Activated CD8-positive, alpha-beta memory T cell treated with anti-CD3 and anti-CD28 coated beads for 4 hours (primary cell): ENCODE measurements around the gene ITGA3.

Experiments used
- DNase-seq, 2 donors: peaks; one replicate each; pipeline ENCODE4 v3.0.0-alpha.2; 2020; ENCODE audit warnings: low read depth in 2 of 2

Gene ITGA3

GRCh38 chr17:50070908-50071680 is 15.2 kb downstream of the ITGA3 start:
- DNase-seq, result no peak

- DNase-seq, result no peak
Observed at GRCh38 chr17:50071692-50072091, 15.8 kb downstream of the ITGA3 start.

- no peak for DNase-seq
Observed at GRCh38 chr17:50072130-50072529, 16.2 kb downstream of the ITGA3 start.

- DNase-seq, result no peak
Observed at GRCh38 chr17:50072925-50073324, 17.0 kb downstream of the ITGA3 start.

- DNase-seq, result no peak
Observed at GRCh38 chr17:50074227-50074626, 18.3 kb downstream of the ITGA3 start.

- no peak for DNase-seq
Observed at GRCh38 chr17:50075446-50076032, 19.6 kb downstream of the ITGA3 start.

- DNase-seq, result no peak
Observed at GRCh38 chr17:50076221-50076590, 20.3 kb downstream of the ITGA3 start.

- DNase-seq, result no peak
Observed at GRCh38 chr17:50076591-50077235, 20.8 kb downstream of the ITGA3 start.

GRCh38 chr17:50078430-50078829 is 22.5 kb downstream of the ITGA3 start:
- no peak for DNase-seq

- no peak for DNase-seq
Observed at GRCh38 chr17:50079334-50080095, 23.6 kb downstream of the ITGA3 start.

GRCh38 chr17:50080096-50080480 is 24.2 kb downstream of the ITGA3 start:
- DNase-seq, result no peak

- DNase-seq, result no peak
Observed at GRCh38 chr17:50080827-50081226, 24.9 kb downstream of the ITGA3 start.

GRCh38 chr17:50081757-50082156 is 25.8 kb downstream of the ITGA3 start:
- DNase-seq, result no peak

- DNase-seq, result peak; percentile 43 to 59
Observed at GRCh38 chr17:50087246-50087911, 31.5 kb downstream of the ITGA3 start.

- no peak for DNase-seq
Observed at GRCh38 chr17:50087912-50088405, 32.0 kb downstream of the ITGA3 start.

- no peak for DNase-seq
Observed at GRCh38 chr17:50088952-50089825, 33.3 kb downstream of the ITGA3 start.

GRCh38 chr17:50090071-50090470 is 34.2 kb downstream of the ITGA3 start:
- no peak for DNase-seq

GRCh38 chr17:50090971-50091917 is 35.3 kb downstream of the ITGA3 start:
- DNase-seq, result no peak

GRCh38 chr17:50091918-50092285 is 36.0 kb downstream of the ITGA3 start:
- no peak for DNase-seq

GRCh38 chr17:50093246-50093645 is 37.3 kb downstream of the ITGA3 start:
- DNase-seq, result no peak
